Osteocyte (in vitro differentiated cells): ENCODE measurements around the gene CEP70. TPM values are rescaled to one million over a fixed set of nuclear protein-coding genes. Genes with fewer than 3 reads are reported as not detected.

Source experiments
- DNase-seq: peaks from one replicate; pipeline ENCODE4 v3.0.0; 2021; ENCODE audit warnings: mixed read lengths; ENCODE audit not compliant: unreplicated experiment; ENCODE audit errors: extremely low spot score
- H3K27ac Mint-ChIP-seq: one replicate; pipeline ENCODE4 v1.8.0; 2021; ENCODE audit warnings: mild to moderate bottlenecking, mixed read lengths; ENCODE audit not compliant: unreplicated experiment
- H3K27me3 Mint-ChIP-seq: one replicate; pipeline ENCODE4 v1.8.0; 2021; ENCODE audit warnings: mixed read lengths; ENCODE audit not compliant: unreplicated experiment
- H3K36me3 Mint-ChIP-seq: one replicate; pipeline ENCODE4 v1.8.0; 2021; ENCODE audit warnings: mixed read lengths; ENCODE audit not compliant: unreplicated experiment
- H3K4me1 Mint-ChIP-seq: one replicate; pipeline ENCODE4 v1.8.0; 2021; ENCODE audit warnings: mixed read lengths; ENCODE audit not compliant: unreplicated experiment
- H3K4me3 Mint-ChIP-seq: one replicate; pipeline ENCODE4 v1.8.0; 2021; ENCODE audit warnings: mild to moderate bottlenecking, moderate library complexity, mixed read lengths; ENCODE audit not compliant: unreplicated experiment
- H3K9me3 Mint-ChIP-seq: one replicate; pipeline ENCODE4 v1.8.0; 2021; ENCODE audit warnings: mixed read lengths; ENCODE audit not compliant: unreplicated experiment
- total RNA-seq: library from RNA; stranded (reverse); gene quantifications from 2 replicates; pipeline ENCODE4 v1.2.1, GENCODE V29; 2021
- TF ChIP-seq, protein P1 (sequence below): fragments of 200-600 bp; sonication (generic); IDR thresholded peaks from 2 replicates; pipeline ENCODE4 v1.5.0; 2021; ENCODE audit warnings: antibody characterized with exemption, mild to moderate bottlenecking, moderate library complexity

Gene CEP70
- total RNA-seq, 1 donor from 2014 or later, result 16.0 TPM

- Mint-ChIP-seq H3K9me3 (no peaks in the 10 kb centered on the region), H3K4me3 (no peak overlapping the region), H3K4me1 (no peaks in the 10 kb centered on the region), H3K36me3 (peaks cover 2% of the 10 kb centered on the region), H3K27me3 (peaks cover 12% of the 10 kb centered on the region), H3K27ac (no peak overlapping the region)
- no peak for DNase-seq
- TF ChIP-seq, protein P1, sequence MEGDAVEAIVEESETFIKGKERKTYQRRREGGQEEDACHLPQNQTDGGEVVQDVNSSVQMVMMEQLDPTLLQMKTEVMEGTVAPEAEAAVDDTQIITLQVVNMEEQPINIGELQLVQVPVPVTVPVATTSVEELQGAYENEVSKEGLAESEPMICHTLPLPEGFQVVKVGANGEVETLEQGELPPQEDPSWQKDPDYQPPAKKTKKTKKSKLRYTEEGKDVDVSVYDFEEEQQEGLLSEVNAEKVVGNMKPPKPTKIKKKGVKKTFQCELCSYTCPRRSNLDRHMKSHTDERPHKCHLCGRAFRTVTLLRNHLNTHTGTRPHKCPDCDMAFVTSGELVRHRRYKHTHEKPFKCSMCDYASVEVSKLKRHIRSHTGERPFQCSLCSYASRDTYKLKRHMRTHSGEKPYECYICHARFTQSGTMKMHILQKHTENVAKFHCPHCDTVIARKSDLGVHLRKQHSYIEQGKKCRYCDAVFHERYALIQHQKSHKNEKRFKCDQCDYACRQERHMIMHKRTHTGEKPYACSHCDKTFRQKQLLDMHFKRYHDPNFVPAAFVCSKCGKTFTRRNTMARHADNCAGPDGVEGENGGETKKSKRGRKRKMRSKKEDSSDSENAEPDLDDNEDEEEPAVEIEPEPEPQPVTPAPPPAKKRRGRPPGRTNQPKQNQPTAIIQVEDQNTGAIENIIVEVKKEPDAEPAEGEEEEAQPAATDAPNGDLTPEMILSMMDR, result no peak
Observed at GRCh38 chr3:138477801-138478200, 116.3 kb downstream of the CEP70 start.

DNA sequence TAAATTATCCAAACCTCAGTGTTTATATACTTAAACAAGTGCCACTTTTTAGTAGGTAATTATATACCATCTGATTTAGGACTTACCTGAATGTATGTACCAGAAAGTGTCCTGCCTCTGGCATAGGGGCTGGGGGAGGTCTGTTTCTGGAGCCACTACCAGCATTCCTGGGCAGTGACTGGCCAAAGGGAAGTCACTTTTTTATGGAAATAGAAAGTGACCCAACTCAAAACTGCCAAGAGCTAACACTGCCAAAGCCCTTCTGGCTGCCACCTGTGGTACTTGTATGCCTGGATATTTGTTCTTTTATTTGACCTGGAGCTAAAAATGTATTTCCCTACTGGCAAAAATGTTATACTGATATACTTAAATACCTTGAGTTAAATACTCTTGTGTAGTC is 116.9 kb downstream of the CEP70 start:
- no peak overlapping the region for H3K27ac Mint-ChIP-seq
- DNase-seq, result no peak
- H3K27me3 Mint-ChIP-seq, result peaks cover 12% of the 10 kb centered on the region
- H3K4me3 Mint-ChIP-seq, result no peak overlapping the region
- TF ChIP-seq, protein P1, result no peak
- H3K36me3 Mint-ChIP-seq, result peaks cover 2% of the 10 kb centered on the region
- no peaks in the 10 kb centered on the region for H3K9me3 Mint-ChIP-seq
- H3K4me1 Mint-ChIP-seq, result no peaks in the 10 kb centered on the region

DNA sequence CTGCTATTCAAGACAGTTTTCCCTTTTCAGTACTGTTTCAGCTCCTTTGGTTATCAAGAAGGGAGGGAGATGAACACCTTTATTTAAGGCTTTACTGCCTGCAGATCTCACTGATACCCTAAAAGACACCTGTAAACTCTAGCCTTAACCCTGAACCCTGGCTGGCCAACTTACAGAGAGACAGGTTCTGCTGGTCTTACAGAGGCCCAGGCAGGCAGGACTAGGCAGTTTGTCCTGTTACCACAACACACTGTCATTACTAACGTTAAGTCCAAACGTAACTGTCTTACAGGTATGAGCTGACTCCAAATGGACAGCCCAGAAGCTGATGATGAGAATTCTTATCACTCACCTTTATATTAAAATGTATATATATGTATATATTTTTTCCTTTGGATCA is 117.5 kb downstream of the CEP70 start:
- no peak for DNase-seq
- H3K36me3 Mint-ChIP-seq, result peaks cover 2% of the 10 kb centered on the region

GRCh38 chr3:138474163-138474562 is 119.9 kb downstream of the CEP70 start:
- H3K4me3 Mint-ChIP-seq, result no peak overlapping the region
- H3K27ac Mint-ChIP-seq, result no peak overlapping the region
- peaks cover 3% of the 10 kb centered on the region for H3K27me3 Mint-ChIP-seq
- TF ChIP-seq, protein P1, result no peak
- H3K36me3 Mint-ChIP-seq, result peaks cover 2% of the 10 kb centered on the region
- no peaks in the 10 kb centered on the region for H3K4me1 Mint-ChIP-seq
- no peak for DNase-seq
- no peaks in the 10 kb centered on the region for H3K9me3 Mint-ChIP-seq

More for the DNA sequence above, 117.5 kb downstream of the CEP70 start:
- TF ChIP-seq, protein P1, result no peak
- Mint-ChIP-seq H3K27ac (no peak overlapping the region), H3K4me1 (no peaks in the 10 kb centered on the region), H3K9me3 (no peaks in the 10 kb centered on the region), H3K4me3 (no peak overlapping the region), H3K27me3 (peaks cover 12% of the 10 kb centered on the region)

DNA sequence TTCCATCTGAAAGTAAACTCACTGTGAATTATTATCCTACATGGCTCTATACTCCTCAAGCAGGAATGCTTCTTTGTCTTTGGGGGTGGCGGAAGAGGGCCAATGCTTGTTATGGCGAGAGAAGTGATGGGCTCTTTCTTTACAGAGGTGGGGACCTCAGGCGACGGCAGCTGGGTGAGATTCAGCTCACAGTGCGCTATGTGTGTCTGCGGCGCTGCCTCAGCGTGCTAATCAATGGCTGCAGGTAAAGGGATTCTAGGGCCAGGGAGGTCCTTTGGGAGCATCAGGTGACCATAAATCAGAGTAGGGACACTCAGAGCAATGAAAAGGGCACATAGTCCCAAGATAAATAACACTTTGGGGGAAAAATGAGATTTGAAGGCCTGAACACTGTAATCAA is 120.7 kb downstream of the CEP70 start:
- DNase-seq, result no peak
- Mint-ChIP-seq H3K9me3 (no peaks in the 10 kb centered on the region), H3K4me3 (no peak overlapping the region), H3K27ac (no peak overlapping the region), H3K36me3 (no peaks in the 10 kb centered on the region), H3K27me3 (peaks cover 3% of the 10 kb centered on the region), H3K4me1 (no peaks in the 10 kb centered on the region)
- TF ChIP-seq, protein P1, result no peak
